Astrocyte (in vitro differentiated cells and primary cell): ENCODE results near the gene MYLIP.

Source experiments
- EZH2 ChIP-seq: IDR thresholded peaks from 2 replicates; pipeline ENCODE4 v1.6.1; 2012; ENCODE audit warnings: mild to moderate bottlenecking, low read length, inconsistent platforms; ENCODE audit not compliant: insufficient read depth
- TF ChIP-seq, protein P1 (sequence below): IDR thresholded peaks from 2 replicates; pipeline ENCODE4 v1.5.1; 2011; ENCODE audit warnings: low read depth, mild to moderate bottlenecking, inconsistent platforms, low read length, moderate library complexity; ENCODE audit not compliant: insufficient read depth

DNA sequence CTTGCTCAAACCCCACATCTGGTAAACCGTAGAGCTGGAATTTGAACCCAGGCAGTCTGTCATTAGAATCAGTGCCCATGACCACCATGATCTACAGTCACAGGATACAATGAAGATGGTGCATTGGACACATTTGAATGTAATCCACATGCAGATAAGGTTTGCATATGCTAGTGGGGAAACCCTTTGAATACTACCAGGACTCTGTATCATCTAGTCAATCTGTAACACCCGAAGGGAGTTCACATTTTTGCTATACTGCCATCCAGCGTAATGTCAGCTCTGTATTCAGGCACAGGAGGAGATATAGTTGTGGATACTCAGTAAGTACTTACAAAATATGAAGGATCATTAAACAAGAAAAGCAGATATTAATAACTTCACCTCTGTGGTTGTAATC is 40.5 kb upstream of the MYLIP start:
- TF ChIP-seq, protein P1, sequence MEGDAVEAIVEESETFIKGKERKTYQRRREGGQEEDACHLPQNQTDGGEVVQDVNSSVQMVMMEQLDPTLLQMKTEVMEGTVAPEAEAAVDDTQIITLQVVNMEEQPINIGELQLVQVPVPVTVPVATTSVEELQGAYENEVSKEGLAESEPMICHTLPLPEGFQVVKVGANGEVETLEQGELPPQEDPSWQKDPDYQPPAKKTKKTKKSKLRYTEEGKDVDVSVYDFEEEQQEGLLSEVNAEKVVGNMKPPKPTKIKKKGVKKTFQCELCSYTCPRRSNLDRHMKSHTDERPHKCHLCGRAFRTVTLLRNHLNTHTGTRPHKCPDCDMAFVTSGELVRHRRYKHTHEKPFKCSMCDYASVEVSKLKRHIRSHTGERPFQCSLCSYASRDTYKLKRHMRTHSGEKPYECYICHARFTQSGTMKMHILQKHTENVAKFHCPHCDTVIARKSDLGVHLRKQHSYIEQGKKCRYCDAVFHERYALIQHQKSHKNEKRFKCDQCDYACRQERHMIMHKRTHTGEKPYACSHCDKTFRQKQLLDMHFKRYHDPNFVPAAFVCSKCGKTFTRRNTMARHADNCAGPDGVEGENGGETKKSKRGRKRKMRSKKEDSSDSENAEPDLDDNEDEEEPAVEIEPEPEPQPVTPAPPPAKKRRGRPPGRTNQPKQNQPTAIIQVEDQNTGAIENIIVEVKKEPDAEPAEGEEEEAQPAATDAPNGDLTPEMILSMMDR: no peak
- TF ChIP-seq EZH2: no peak
